HCT116 (cell line): ENCODE data around the gene SAMD15. TPM values are rescaled to one million over a fixed set of nuclear protein-coding genes. Genes with fewer than 3 reads are reported as not detected.

Source experiments
- ATAC-seq: fragments of 200-7000 bp; cut with Tn5 transposase; 2 replicates; pipeline ENCODE4 v1.9.1; 2020; ENCODE audit warnings: mild to moderate bottlenecking, moderate library complexity
- BruUV-seq: library from RNA; stranded (reverse); fragments of 400-500 nt; replicated peaks from 2 replicates; lab custom pipeline; 2021; lab: Mats Ljungman, UMichigan
- CTCF ChIA-PET: fragments of 300-600 bp; sonication (Branson Sonifier 250); formaldehyde crosslinking; loops from one replicate; lab custom pipeline; 2021; ENCODE audit warnings: antibody characterized with exemption; lab: Charles Lee
- POLR2A ChIA-PET: fragments of 300-600, 350-600 bp; sonication (Branson Sonifier 250); formaldehyde crosslinking; loops from one replicate; lab custom pipeline; 2021; ENCODE audit warnings: antibody characterized with exemption; lab: Charles Lee
- RAD21 ChIA-PET, 2 experiments: fragments of 300-600 bp; sonication (Branson Sonifier 250); formaldehyde crosslinking; loops; one replicate each; lab custom pipeline; 2023; ENCODE audit warnings: low total read pairs in 2 of 2; ENCODE audit not compliant: uncharacterized antibody in 2 of 2, unreplicated experiment in 2 of 2, low non-redundant PET in 1 of 2; lab: Charles Lee
- DNase-seq: peaks from one replicate; pipeline ENCODE4 v3.0.0-alpha.2; 2010; ENCODE audit warnings: low read depth, low spot score
- H2AFZ ChIP-seq: fragments of 200-600 bp; shearing (Covaris generic), sonication (generic); 2 replicates; pipeline ENCODE4 v1.6.1; 2017; ENCODE audit warnings: low read depth, mixed run types, mixed read lengths, antibody characterized with exemption, low read length; ENCODE audit not compliant: poor library complexity, severe bottlenecking
- H3K27ac ChIP-seq: 2 replicates; pipeline ENCODE4 v1.5.1; 2012; ENCODE audit warnings: low read depth, low read length
- H3K27me3 ChIP-seq: fragments of 200-600 bp; sonication (generic); 2 replicates; pipeline ENCODE4 v1.6.1; 2016; ENCODE audit warnings: mixed run types, low read length, mixed read lengths; ENCODE audit not compliant: insufficient read depth
- H3K36me3 ChIP-seq, 2 experiments: fragments of 200-500 bp in 1 of 2; fragments of 200-600 bp in 1 of 2; sonication (Bioruptor generic) in 1 of 2; sonication (generic) in 1 of 2; 2 replicates each; pipeline versions ENCODE4 v1.5.1 to v1.6.1; 2014 to 2016; ENCODE audit warnings: low read length in 2 of 2, inconsistent platforms in 1 of 2, mixed read lengths in 1 of 2, mixed run types in 1 of 2; ENCODE audit not compliant: insufficient read depth in 2 of 2, control insufficient read depth in 1 of 2
- H3K4me1 ChIP-seq, 2 experiments: fragments of 200-600 bp in 1 of 2; sonication (generic) in 1 of 2; 2 replicates each; pipeline versions ENCODE4 v1.5.1 to v1.6.1; 2012 to 2017; ENCODE audit warnings: low read length in 2 of 2, inconsistent platforms in 1 of 2, mild to moderate bottlenecking in 1 of 2, mixed read lengths in 1 of 2, mixed run types in 1 of 2, moderate library complexity in 1 of 2; ENCODE audit not compliant: insufficient read depth in 2 of 2, control insufficient read depth in 1 of 2
- H3K4me2 ChIP-seq: fragments of 200-600 bp; sonication (generic); 2 replicates; pipeline ENCODE4 v1.6.1; 2017; ENCODE audit warnings: mixed run types, low read length, mixed read lengths
- H3K4me3 ChIP-seq, 2 experiments: fragments of 200-600 bp in 1 of 2; sonication (generic) in 1 of 2; replicated peaks in 1 of 2; 2 replicates each; pipeline ENCODE4 v1.5.1; 2011 to 2016; ENCODE audit warnings: low read length in 2 of 2, control low read depth in 1 of 2, low read depth in 1 of 2, mild to moderate bottlenecking in 1 of 2, mixed read lengths in 1 of 2, mixed run types in 1 of 2
- H3K79me2 ChIP-seq: fragments of 200-600 bp; sonication (generic); 2 replicates; pipeline ENCODE4 v1.6.1; 2017; ENCODE audit warnings: mild to moderate bottlenecking, mixed run types, low read length, moderate library complexity, mixed read lengths; ENCODE audit not compliant: insufficient read depth
- H3K9ac ChIP-seq: fragments of 200-600 bp; sonication (generic); 2 replicates; pipeline ENCODE4 v1.6.1; 2016; ENCODE audit warnings: low read length, mixed read lengths
- H3K9me2 ChIP-seq: fragments of 200-600 bp; sonication (generic), shearing (Covaris generic); 2 replicates; pipeline ENCODE4 v1.6.1; 2017; ENCODE audit warnings: mixed run types, mild to moderate bottlenecking, moderate library complexity; ENCODE audit not compliant: insufficient read depth
- H3K9me3 ChIP-seq, 2 experiments: fragments of 200-500 bp in 1 of 2; fragments of 200-600 bp in 1 of 2; sonication (Bioruptor generic) in 1 of 2; sonication (generic) in 1 of 2; 2 replicates each; pipeline ENCODE4 v1.6.1; 2014 to 2017; ENCODE audit warnings: low read length in 2 of 2, mixed read lengths in 2 of 2, inconsistent platforms in 1 of 2, low read depth in 1 of 2, mild to moderate bottlenecking in 1 of 2, mixed run types in 1 of 2, moderate library complexity in 1 of 2; ENCODE audit not compliant: control insufficient read depth in 1 of 2, insufficient read depth in 1 of 2
- H4K20me1 ChIP-seq: fragments of 200-600 bp; sonication (generic), shearing (Covaris generic); 2 replicates; pipeline ENCODE4 v1.6.1; 2017; ENCODE audit warnings: mixed run types, mild to moderate bottlenecking, moderate library complexity; ENCODE audit not compliant: insufficient read depth
- ELF1 ChIP-seq: IDR thresholded peaks from 2 replicates; pipeline ENCODE4 v1.6.1; 2012; ENCODE audit warnings: low read depth, borderline replicate concordance
- EZH2 ChIP-seq: fragments of 200-600 bp; sonication (generic); IDR thresholded peaks from 2 replicates; pipeline ENCODE4 v1.6.1; 2017; ENCODE audit warnings: antibody characterized with exemption, mixed run types
- EZH2phosphoT487 ChIP-seq: fragments of 200-600 bp; IDR thresholded peaks from 2 replicates; pipeline ENCODE4 v1.6.1; 2018; ENCODE audit warnings: antibody characterized with exemption, borderline replicate concordance
- FOSL1 ChIP-seq: IDR thresholded peaks from 2 replicates; pipeline ENCODE4 v1.6.1; 2012; ENCODE audit warnings: low read depth
- POLR2A ChIP-seq: IDR thresholded peaks from 2 replicates; pipeline ENCODE4 v1.7.0; 2011; ENCODE audit warnings: borderline replicate concordance; ENCODE audit not compliant: insufficient read depth, insufficient read length; ENCODE audit errors: extremely low read depth
- YY1 ChIP-seq: IDR thresholded peaks from 2 replicates; pipeline ENCODE4 v1.6.1; 2011; ENCODE audit warnings: low read length, low read depth, moderate library complexity, mild to moderate bottlenecking; ENCODE audit not compliant: insufficient replicate concordance; ENCODE audit errors: extremely low read depth
- intact Hi-C: fragments of 100-400 bp; cut with micrococcal nuclease; formaldehyde crosslinking; loops from 2 replicates; pipeline ENCODE4 v1.10.0; 2022
- total RNA-seq: library from RNA; stranded (reverse); gene quantifications from one replicate; pipeline ENCODE4 v1.2.1, GENCODE V29; 2021; ENCODE audit not compliant: unreplicated experiment
- TF ChIP-seq, protein P1 (sequence below): IDR thresholded peaks from 2 replicates; pipeline ENCODE4 v1.6.1; 2012
- TF ChIP-seq, protein P2 (sequence below): IDR thresholded peaks from 2 replicates; pipeline ENCODE4 v1.6.1; 2011; ENCODE audit warnings: mild to moderate bottlenecking, low read length, moderate library complexity; ENCODE audit not compliant: insufficient replicate concordance; ENCODE audit errors: extremely low read depth

The SAMD15 gene
- total RNA-seq, 1 experiment from 2014 or later, result 1.9 TPM

DNA sequence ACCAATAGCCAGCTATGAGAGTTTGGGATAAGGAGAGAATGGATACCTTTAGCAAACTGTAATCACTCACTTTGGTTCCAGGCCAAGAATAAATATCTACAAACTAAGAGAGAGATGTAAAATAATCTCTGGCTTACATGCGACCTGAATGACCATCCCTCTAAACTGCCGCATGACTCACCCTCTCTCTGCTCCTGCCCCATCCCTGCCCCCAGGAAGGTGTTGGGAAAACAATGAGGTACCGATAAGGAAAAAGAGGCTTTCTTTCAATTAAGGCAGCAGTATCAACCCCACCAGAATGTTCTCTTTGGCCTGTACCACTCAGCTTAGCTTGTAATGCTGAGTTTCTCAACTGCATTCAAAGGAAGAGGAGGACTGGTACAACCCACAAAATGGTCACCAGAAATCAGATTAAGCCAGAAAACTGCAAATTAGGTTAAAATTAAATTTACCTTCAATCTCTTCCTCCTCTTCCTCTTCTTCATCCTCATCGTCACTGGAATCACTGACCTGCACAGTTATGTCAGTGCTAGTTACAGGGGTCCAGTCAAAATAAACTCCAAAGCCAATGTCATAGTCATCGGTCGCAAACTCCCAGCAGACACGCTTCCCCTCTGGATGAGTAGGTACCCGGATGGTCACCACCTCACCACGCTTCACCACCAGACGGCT is 34.3 kb upstream of the SAMD15 start:
- BruUV-seq, result no TSS peak
- no peak for ATAC-seq
- RAD21 ChIA-PET, result no interaction called here

DNA sequence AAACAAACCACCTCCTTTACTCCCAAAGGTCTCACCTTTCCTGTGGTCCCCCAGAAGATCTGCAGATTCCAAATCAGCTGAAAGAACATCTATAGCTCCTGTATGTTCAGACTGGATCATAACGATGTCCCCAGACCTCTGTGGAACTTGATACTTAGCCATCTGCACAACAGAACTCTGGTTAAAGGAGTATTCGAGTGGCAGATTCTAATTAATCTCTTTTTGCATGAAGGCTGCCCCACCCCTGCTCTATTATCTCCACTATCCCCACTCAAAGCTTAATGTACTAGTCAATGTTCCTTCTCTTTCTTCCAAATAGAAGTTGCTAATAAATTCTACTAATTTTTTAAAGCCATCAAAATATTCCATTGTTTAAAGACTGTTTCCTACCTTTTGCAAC is 33.5 kb upstream of the SAMD15 start:
- no peak for TF ChIP-seq YY1
- no peak for TF ChIP-seq EZH2
- TF ChIP-seq, protein P1, sequence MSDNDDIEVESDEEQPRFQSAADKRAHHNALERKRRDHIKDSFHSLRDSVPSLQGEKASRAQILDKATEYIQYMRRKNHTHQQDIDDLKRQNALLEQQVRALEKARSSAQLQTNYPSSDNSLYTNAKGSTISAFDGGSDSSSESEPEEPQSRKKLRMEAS, result no peak
- no peak for TF ChIP-seq ELF1
- TF ChIP-seq, protein P2, sequence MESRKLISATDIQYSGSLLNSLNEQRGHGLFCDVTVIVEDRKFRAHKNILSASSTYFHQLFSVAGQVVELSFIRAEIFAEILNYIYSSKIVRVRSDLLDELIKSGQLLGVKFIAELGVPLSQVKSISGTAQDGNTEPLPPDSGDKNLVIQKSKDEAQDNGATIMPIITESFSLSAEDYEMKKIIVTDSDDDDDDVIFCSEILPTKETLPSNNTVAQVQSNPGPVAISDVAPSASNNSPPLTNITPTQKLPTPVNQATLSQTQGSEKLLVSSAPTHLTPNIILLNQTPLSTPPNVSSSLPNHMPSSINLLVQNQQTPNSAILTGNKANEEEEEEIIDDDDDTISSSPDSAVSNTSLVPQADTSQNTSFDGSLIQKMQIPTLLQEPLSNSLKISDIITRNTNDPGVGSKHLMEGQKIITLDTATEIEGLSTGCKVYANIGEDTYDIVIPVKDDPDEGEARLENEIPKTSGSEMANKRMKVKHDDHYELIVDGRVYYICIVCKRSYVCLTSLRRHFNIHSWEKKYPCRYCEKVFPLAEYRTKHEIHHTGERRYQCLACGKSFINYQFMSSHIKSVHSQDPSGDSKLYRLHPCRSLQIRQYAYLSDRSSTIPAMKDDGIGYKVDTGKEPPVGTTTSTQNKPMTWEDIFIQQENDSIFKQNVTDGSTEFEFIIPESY, result no peak
- POLR2A ChIA-PET, result no interaction called here
- no peak for DNase-seq
- Histone ChIP-seq H3K27ac (no peak overlapping the region), H3K9ac (no peak overlapping the region), H3K36me3 (peaks cover 0 to 10% of the 10 kb centered on the region in 2 experiments; a peak in 1 of 4 replicates), H4K20me1 (no peaks in the 10 kb centered on the region), H3K4me2 (no peak overlapping the region), H2AFZ (no peak overlapping the region), H3K27me3 (no peaks in the 10 kb centered on the region), H3K79me2 (no peaks in the 10 kb centered on the region), H3K9me2 (no peaks in the 10 kb centered on the region), H3K9me3 (no peaks in the 10 kb centered on the region), H3K4me3 (no peak overlapping the region), H3K4me1 (no peaks in the 10 kb centered on the region)
- CTCF ChIA-PET, result no interaction called here
- ATAC-seq, result no peak
- RAD21 ChIA-PET, result no interaction called here
- intact Hi-C loops, result no loop called here
- no TSS peak for BruUV-seq

More for the DNA sequence above, 34.3 kb upstream of the SAMD15 start:
- Histone ChIP-seq H4K20me1 (no peaks in the 10 kb centered on the region), H3K9me2 (no peaks in the 10 kb centered on the region), H3K9me3 (no peaks in the 10 kb centered on the region), H3K4me3 (no peak overlapping the region), H2AFZ (no peak overlapping the region), H3K4me2 (no peak overlapping the region), H3K9ac (no peak overlapping the region), H3K36me3 (peaks cover 0 to 10% of the 10 kb centered on the region in 2 experiments; a peak in 1 of 4 replicates), H3K79me2 (no peaks in the 10 kb centered on the region), H3K27ac (no peak overlapping the region), H3K4me1 (no peaks in the 10 kb centered on the region), H3K27me3 (no peaks in the 10 kb centered on the region)
- POLR2A ChIA-PET, result no interaction called here
- no peak for DNase-seq
- TF ChIP-seq POLR2A (no peak), FOSL1 (no peak), EZH2phosphoT487 (no peak)
- CTCF ChIA-PET, result no interaction called here
- intact Hi-C loops, result no loop called here
